Measurements from ENCODE around the gene UBAC2. TPM values are rescaled to one million over a fixed set of nuclear protein-coding genes. Genes with fewer than 3 reads are reported as not detected.

The UBAC2 gene
- total RNA-seq, 1 experiment from 2014 or later, result 45.8 TPM

DNA sequence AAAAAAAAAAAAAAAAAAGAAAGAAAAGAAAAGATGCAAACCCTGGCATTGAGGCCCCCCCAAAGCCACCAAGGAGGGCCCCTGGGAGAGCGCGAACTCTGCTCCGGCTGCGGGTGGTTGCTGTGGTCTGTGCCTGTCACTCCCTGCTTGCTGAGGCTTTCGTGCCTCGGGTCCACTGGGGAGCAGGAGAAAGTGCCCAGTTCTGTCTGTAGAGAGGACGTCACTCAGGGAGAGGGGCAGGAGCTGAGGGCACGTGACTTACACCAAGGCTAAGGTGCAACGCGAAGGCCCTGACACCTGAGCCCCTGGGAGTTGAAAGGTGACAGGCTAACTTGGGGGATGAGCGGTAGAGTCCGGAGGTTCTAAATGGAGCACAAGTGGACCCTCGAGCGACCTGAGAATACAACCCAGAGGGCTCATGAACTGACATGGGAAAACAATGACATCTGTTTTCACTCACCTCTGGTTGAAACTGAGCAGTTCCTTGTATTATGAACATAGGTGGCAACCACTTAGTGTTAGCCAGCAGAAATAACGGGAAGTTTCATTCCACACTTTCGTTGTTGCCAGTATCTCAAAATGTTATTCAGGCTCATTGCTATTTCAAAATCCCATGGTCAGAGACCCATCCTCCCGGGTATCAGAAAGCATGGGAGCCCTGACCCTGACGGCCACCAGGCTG is 231.4 kb downstream of the UBAC2 start:
- Histone ChIP-seq H3K27me3 (replicated peaks; ENCODE audit: insufficient read depth, low read depth, low read length, poor library complexity) (no peaks in the 10 kb centered on the region), H3K4me3 (ENCODE audit: low read depth, low read length, poor library complexity, severe bottlenecking) (no peak overlapping the region), H3K4me1 (ENCODE audit: insufficient read depth, low read length, poor library complexity, severe bottlenecking) (no peaks in the 10 kb centered on the region), H3K27ac (ENCODE audit: low read depth, low read length, poor library complexity, severe bottlenecking) (no peak overlapping the region), H3K9me3 (ENCODE audit: low read depth, low read length, poor library complexity, severe bottlenecking) (no peaks in the 10 kb centered on the region), H3K36me3 (ENCODE audit: insufficient read depth, low read length, poor library complexity, severe bottlenecking) (no peaks in the 10 kb centered on the region)
- no peak for TF ChIP-seq EZH2 (IDR thresholded peaks at IDR 0.05; ENCODE audit: borderline replicate concordance, low read depth, low read length, poor library complexity, severe bottlenecking)
- TF ChIP-seq, protein P1, sequence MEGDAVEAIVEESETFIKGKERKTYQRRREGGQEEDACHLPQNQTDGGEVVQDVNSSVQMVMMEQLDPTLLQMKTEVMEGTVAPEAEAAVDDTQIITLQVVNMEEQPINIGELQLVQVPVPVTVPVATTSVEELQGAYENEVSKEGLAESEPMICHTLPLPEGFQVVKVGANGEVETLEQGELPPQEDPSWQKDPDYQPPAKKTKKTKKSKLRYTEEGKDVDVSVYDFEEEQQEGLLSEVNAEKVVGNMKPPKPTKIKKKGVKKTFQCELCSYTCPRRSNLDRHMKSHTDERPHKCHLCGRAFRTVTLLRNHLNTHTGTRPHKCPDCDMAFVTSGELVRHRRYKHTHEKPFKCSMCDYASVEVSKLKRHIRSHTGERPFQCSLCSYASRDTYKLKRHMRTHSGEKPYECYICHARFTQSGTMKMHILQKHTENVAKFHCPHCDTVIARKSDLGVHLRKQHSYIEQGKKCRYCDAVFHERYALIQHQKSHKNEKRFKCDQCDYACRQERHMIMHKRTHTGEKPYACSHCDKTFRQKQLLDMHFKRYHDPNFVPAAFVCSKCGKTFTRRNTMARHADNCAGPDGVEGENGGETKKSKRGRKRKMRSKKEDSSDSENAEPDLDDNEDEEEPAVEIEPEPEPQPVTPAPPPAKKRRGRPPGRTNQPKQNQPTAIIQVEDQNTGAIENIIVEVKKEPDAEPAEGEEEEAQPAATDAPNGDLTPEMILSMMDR (conservative IDR thresholded peaks at IDR 0.05; ENCODE audit: low read depth, low read length), result no peak
- CTCF ChIA-PET, result no interaction called here
- no peak for DNase-seq (ENCODE audit: low spot score)
- no TSS peak for BruUV-seq (replicated peaks)
- POLR2A ChIA-PET (ENCODE audit: low non-redundant PET), result no interaction called here
- intact Hi-C loops (cut with micrococcal nuclease; ENCODE audit: unreplicated experiment), result no loop called here

DNA sequence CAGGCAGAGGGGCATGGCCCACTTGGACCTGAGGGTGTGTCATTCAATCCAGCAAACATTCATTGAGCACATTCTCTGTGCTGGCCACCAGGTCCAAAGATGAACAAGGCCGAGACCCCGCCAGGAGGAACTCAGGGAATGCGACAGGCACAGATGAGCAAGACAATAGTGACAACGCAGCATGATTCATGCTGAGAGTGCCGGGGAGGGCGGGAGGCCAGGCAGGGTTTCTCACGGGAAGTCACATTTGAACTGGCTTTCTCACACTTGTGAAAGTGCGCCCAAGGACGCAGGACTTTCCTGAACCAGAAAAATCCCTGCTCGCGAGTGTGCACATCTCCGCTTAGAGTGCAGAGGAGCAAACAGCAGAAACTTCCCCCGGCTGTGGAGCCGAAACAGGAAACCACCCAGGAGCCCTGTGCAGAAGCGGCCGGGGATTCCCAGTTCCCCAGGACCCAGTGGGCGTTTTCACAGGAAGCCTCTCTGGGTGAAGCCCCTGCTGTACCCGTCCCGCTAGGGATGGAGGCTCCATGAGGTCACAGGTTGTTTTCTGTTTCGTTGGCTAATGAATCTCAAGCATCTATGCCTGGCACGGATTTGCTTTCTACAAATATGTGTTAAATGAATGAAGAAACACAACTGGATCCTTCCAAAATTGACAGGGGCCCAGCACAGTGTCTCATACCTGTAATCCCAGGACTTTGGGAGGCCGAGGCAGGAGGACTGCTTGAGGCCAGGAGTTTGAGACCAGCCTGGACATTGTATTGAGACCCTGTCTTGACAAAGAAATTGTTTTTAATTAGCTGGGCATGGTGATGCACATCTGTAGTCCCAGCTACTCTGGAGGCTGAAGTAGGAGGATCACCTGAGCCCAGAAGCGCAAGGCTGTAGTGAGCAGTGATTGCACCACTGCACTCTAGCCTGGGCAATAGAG is 232.2 kb downstream of the UBAC2 start:
- H3K4me1 ChIP-seq (ENCODE audit: insufficient read depth, low read length, poor library complexity, severe bottlenecking), result no peaks in the 10 kb centered on the region
- no peaks in the 10 kb centered on the region for H3K9me3 ChIP-seq (ENCODE audit: low read depth, low read length, poor library complexity, severe bottlenecking)
- TF ChIP-seq, protein P1 (conservative IDR thresholded peaks at IDR 0.05; ENCODE audit: low read depth, low read length), result no peak
- no peak for TF ChIP-seq EZH2 (IDR thresholded peaks at IDR 0.05; ENCODE audit: borderline replicate concordance, low read depth, low read length, poor library complexity, severe bottlenecking)
- ChIA-PET CTCF (no interaction called here), POLR2A (ENCODE audit: low non-redundant PET) (no interaction called here)
- no peak overlapping the region for H3K27ac ChIP-seq (ENCODE audit: low read depth, low read length, poor library complexity, severe bottlenecking)
- intact Hi-C loops (cut with micrococcal nuclease; ENCODE audit: unreplicated experiment), result no loop called here
- DNase-seq (ENCODE audit: low spot score), result peak; percentile 60
- no peaks in the 10 kb centered on the region for H3K27me3 ChIP-seq (replicated peaks; ENCODE audit: insufficient read depth, low read depth, low read length, poor library complexity)
- BruUV-seq (replicated peaks), result no TSS peak
- no peaks in the 10 kb centered on the region for H3K36me3 ChIP-seq (ENCODE audit: insufficient read depth, low read length, poor library complexity, severe bottlenecking)
- H3K4me3 ChIP-seq (ENCODE audit: low read depth, low read length, poor library complexity, severe bottlenecking), result no peak overlapping the region

DNA sequence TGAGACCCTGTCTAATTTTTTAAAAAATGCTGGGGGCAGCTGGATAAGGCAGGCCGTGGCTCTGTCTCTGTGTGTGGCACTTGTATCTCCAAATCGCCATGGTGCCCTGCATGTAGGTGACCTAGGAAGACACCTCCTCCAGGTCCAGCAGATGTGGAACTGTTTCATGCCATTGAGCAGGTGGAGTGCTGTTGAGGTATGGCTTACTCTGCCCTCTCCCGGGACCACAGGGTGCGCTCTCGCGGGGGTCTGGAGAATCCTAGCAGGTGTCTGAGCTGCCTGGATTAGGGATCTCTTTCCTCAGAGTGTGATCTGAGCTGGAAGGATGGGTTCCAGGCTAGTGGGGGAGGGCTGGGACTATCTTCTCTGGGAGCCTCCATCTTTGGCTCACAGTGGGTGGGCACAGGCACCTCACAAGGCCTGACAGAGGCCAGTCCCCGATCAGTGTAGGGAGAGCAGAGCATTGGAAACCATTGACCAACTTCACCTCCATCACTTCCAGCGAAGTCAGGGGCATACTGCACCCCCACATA is 233.0 kb downstream of the UBAC2 start:
- no peak for DNase-seq (ENCODE audit: low spot score)
- BruUV-seq (replicated peaks), result no TSS peak
- CTCF ChIA-PET, result no interaction called here
- Histone ChIP-seq H3K27me3 (replicated peaks; ENCODE audit: insufficient read depth, low read depth, low read length, poor library complexity) (no peaks in the 10 kb centered on the region), H3K4me1 (ENCODE audit: insufficient read depth, low read length, poor library complexity, severe bottlenecking) (no peaks in the 10 kb centered on the region), H3K4me3 (ENCODE audit: low read depth, low read length, poor library complexity, severe bottlenecking) (no peak overlapping the region), H3K36me3 (ENCODE audit: insufficient read depth, low read length, poor library complexity, severe bottlenecking) (no peaks in the 10 kb centered on the region), H3K27ac (ENCODE audit: low read depth, low read length, poor library complexity, severe bottlenecking) (no peak overlapping the region), H3K9me3 (ENCODE audit: low read depth, low read length, poor library complexity, severe bottlenecking) (no peaks in the 10 kb centered on the region)
- intact Hi-C loops (cut with micrococcal nuclease; ENCODE audit: unreplicated experiment), result no loop called here
- POLR2A ChIA-PET (ENCODE audit: low non-redundant PET), result no interaction called here
- TF ChIP-seq EZH2 (IDR thresholded peaks at IDR 0.05; ENCODE audit: borderline replicate concordance, low read depth, low read length, poor library complexity, severe bottlenecking), result no peak
